Neural cell (in vitro differentiated cells): ENCODE results near the gene PIK3R4.

Experiments
- RAD21 ChIP-seq: fragments of 450-650 bp; conservative IDR thresholded peaks from 2 replicates; pipeline ENCODE4 v1.6.1; 2014; ENCODE audit warnings: antibody characterized with exemption, mild to moderate bottlenecking, moderate library complexity
- TF ChIP-seq, protein P1 (sequence below): fragments of 450-650 bp; IDR thresholded peaks from 2 replicates; pipeline ENCODE4 v1.5.1; 2014; ENCODE audit warnings: antibody characterized with exemption, mild to moderate bottlenecking, moderate library complexity; ENCODE audit not compliant: poor library complexity, severe bottlenecking

DNA sequence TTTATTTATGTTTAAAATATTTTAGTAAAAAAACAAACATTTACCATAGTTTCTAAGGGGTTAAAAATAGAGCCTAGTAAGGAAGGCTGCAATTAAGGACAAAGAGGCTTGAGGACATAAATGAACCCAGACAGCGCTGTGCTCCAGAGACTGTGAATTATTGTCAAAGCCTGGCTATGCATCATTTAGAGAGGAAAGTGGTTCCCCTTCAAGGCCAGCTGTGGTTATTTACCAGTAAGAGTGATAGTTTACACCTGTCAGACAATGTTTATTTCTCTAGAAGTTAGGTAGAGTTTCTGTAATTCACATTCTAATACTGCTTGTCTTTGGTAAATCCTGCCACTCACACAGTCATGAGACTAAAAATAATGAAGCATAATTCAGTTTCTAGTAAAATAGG is 32.4 kb upstream of the PIK3R4 start:
- TF ChIP-seq, protein P1, sequence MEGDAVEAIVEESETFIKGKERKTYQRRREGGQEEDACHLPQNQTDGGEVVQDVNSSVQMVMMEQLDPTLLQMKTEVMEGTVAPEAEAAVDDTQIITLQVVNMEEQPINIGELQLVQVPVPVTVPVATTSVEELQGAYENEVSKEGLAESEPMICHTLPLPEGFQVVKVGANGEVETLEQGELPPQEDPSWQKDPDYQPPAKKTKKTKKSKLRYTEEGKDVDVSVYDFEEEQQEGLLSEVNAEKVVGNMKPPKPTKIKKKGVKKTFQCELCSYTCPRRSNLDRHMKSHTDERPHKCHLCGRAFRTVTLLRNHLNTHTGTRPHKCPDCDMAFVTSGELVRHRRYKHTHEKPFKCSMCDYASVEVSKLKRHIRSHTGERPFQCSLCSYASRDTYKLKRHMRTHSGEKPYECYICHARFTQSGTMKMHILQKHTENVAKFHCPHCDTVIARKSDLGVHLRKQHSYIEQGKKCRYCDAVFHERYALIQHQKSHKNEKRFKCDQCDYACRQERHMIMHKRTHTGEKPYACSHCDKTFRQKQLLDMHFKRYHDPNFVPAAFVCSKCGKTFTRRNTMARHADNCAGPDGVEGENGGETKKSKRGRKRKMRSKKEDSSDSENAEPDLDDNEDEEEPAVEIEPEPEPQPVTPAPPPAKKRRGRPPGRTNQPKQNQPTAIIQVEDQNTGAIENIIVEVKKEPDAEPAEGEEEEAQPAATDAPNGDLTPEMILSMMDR = no peak
- TF ChIP-seq RAD21 = no peak
